Activated CD8-positive, alpha-beta memory T cell treated with anti-CD3 and anti-CD28 coated beads, Interleukin-2, amount 50 U/mL, for 48 hours (primary cell): ENCODE data around the gene HOXC12.

Source experiments
- DNase-seq: peaks from one replicate; pipeline ENCODE4 v3.0.0-alpha.2; 2020

The HOXC12 gene

GRCh38 chr12:53941187-53941586 lies 13.5 kb upstream of the HOXC12 start:
- no peak for DNase-seq

- DNase-seq: no peak
These were observed 13.0 kb upstream of the HOXC12 start for GRCh38 chr12:53941750-53942149.

GRCh38 chr12:53942467-53942997 lies 12.2 kb upstream of the HOXC12 start:
- no peak for DNase-seq

- no peak for DNase-seq
These were observed 10.5 kb upstream of the HOXC12 start for GRCh38 chr12:53944209-53944608.

- no peak for DNase-seq
These were observed 9.5 kb upstream of the HOXC12 start for GRCh38 chr12:53944907-53945847.

- DNase-seq: no peak
These were observed 7.0 kb upstream of the HOXC12 start for GRCh38 chr12:53947743-53948142.

GRCh38 chr12:53948650-53949593 lies 5.8 kb upstream of the HOXC12 start:
- no peak for DNase-seq

GRCh38 chr12:53949631-53950436 lies 4.9 kb upstream of the HOXC12 start:
- DNase-seq: no peak

- no peak for DNase-seq
These were observed 4.3 kb upstream of the HOXC12 start for GRCh38 chr12:53950437-53950773.

GRCh38 chr12:53950789-53951576 lies 3.7 kb upstream of the HOXC12 start:
- DNase-seq: no peak

- no peak for DNase-seq
These were observed 2.9 kb upstream of the HOXC12 start for GRCh38 chr12:53951577-53952334.

- no peak for DNase-seq
These were observed 2.4 kb upstream of the HOXC12 start for GRCh38 chr12:53952335-53952694.

GRCh38 chr12:53952871-53953734 lies 1.6 kb upstream of the HOXC12 start:
- no peak for DNase-seq

GRCh38 chr12:53953831-53954693 lies 641 bp upstream of the HOXC12 start:
- no peak for DNase-seq

GRCh38 chr12:53955036-53955775 lies 503 bp downstream of the HOXC12 start:
- no peak for DNase-seq

GRCh38 chr12:53955776-53956250 lies 1.1 kb downstream of the HOXC12 start:
- DNase-seq: no peak

- DNase-seq: no peak
These were observed 1.7 kb downstream of the HOXC12 start for GRCh38 chr12:53956251-53956887.
